ENCODE data around the gene MYOM3.

MYOM3 gene

GRCh38 chr1:24070821-24071393 is 41.0 kb downstream of the MYOM3 start:
- Histone ChIP-seq H3K79me2 (ENCODE audit: low read length) (no peaks in the 10 kb centered on the region), H3K4me3 (ENCODE audit: low read length) (0 out of 2 replicates have a peak overlapping the region, but pooled peaks have one; percentile 18), H3K4me2 (ENCODE audit: low read length) (peak overlapping the region; percentile 56), H3K9ac (ENCODE audit: low read length) (no peak overlapping the region), H3K4me1 (ENCODE audit: low read length) (peaks cover 5% of the 10 kb centered on the region), H3K27me3 (ENCODE audit: low read depth, low read length) (no peaks in the 10 kb centered on the region), H3K27ac (ENCODE audit: low read length) (no peak overlapping the region), H2AFZ (ENCODE audit: low read depth, low read length) (no peak overlapping the region), H3K36me3 (replicated peaks; ENCODE audit: low read depth, low read length) (no peaks in the 10 kb centered on the region), H3K9me3 (ENCODE audit: insufficient read depth, low read length) (no peaks in the 10 kb centered on the region), H4K20me1 (ENCODE audit: insufficient read depth, low read length) (no peaks in the 10 kb centered on the region)
- TF ChIP-seq CTCF (IDR thresholded peaks at IDR 0.05; ENCODE audit: low read depth, low read length) (peak; percentile 75), EZH2phosphoT487 (IDR thresholded peaks at IDR 0.05; ENCODE audit: low read depth) (no peak)

GRCh38 chr1:24069817-24070216 is 42.1 kb downstream of the MYOM3 start:
- Histone ChIP-seq H2AFZ (ENCODE audit: low read depth, low read length) (no peak overlapping the region), H3K27me3 (ENCODE audit: low read depth, low read length) (no peaks in the 10 kb centered on the region), H3K4me2 (ENCODE audit: low read length) (no peak overlapping the region), H3K9me3 (ENCODE audit: insufficient read depth, low read length) (no peaks in the 10 kb centered on the region), H3K4me3 (ENCODE audit: low read length) (no peak overlapping the region), H3K79me2 (ENCODE audit: low read length) (no peaks in the 10 kb centered on the region), H4K20me1 (ENCODE audit: insufficient read depth, low read length) (no peaks in the 10 kb centered on the region), H3K9ac (ENCODE audit: low read length) (no peak overlapping the region), H3K4me1 (ENCODE audit: low read length) (peaks cover 5% of the 10 kb centered on the region), H3K27ac (ENCODE audit: low read length) (no peak overlapping the region), H3K36me3 (replicated peaks; ENCODE audit: low read depth, low read length) (no peaks in the 10 kb centered on the region)
- TF ChIP-seq CTCF (IDR thresholded peaks at IDR 0.05; ENCODE audit: low read depth, low read length) (no peak), EZH2phosphoT487 (IDR thresholded peaks at IDR 0.05; ENCODE audit: low read depth) (no peak)

- Histone ChIP-seq H3K9me3 (ENCODE audit: insufficient read depth, low read length) (no peaks in the 10 kb centered on the region), H2AFZ (ENCODE audit: low read depth, low read length) (no peak overlapping the region), H3K79me2 (ENCODE audit: low read length) (no peaks in the 10 kb centered on the region), H4K20me1 (ENCODE audit: insufficient read depth, low read length) (no peaks in the 10 kb centered on the region), H3K27me3 (ENCODE audit: low read depth, low read length) (no peaks in the 10 kb centered on the region), H3K4me2 (ENCODE audit: low read length) (no peak overlapping the region), H3K9ac (ENCODE audit: low read length) (no peak overlapping the region), H3K4me1 (ENCODE audit: low read length) (peaks cover 5% of the 10 kb centered on the region), H3K4me3 (ENCODE audit: low read length) (no peak overlapping the region), H3K36me3 (replicated peaks; ENCODE audit: low read depth, low read length) (no peaks in the 10 kb centered on the region), H3K27ac (ENCODE audit: low read length) (no peak overlapping the region)
- TF ChIP-seq CTCF (IDR thresholded peaks at IDR 0.05; ENCODE audit: low read depth, low read length) (no peak), EZH2phosphoT487 (IDR thresholded peaks at IDR 0.05; ENCODE audit: low read depth) (no peak)
These were observed 44.0 kb downstream of the MYOM3 start for GRCh38 chr1:24067978-24068377.

- TF ChIP-seq CTCF (IDR thresholded peaks at IDR 0.05; ENCODE audit: low read depth, low read length), result no peak
- no peak for TF ChIP-seq EZH2phosphoT487 (IDR thresholded peaks at IDR 0.05; ENCODE audit: low read depth)
- Histone ChIP-seq H4K20me1 (ENCODE audit: insufficient read depth, low read length) (no peaks in the 10 kb centered on the region), H3K36me3 (replicated peaks; ENCODE audit: low read depth, low read length) (no peaks in the 10 kb centered on the region), H3K9ac (ENCODE audit: low read length) (no peak overlapping the region), H3K9me3 (ENCODE audit: insufficient read depth, low read length) (no peaks in the 10 kb centered on the region), H3K4me1 (ENCODE audit: low read length) (peaks cover 5% of the 10 kb centered on the region), H2AFZ (ENCODE audit: low read depth, low read length) (no peak overlapping the region), H3K27ac (ENCODE audit: low read length) (no peak overlapping the region), H3K4me2 (ENCODE audit: low read length) (no peak overlapping the region), H3K27me3 (ENCODE audit: low read depth, low read length) (no peaks in the 10 kb centered on the region), H3K79me2 (ENCODE audit: low read length) (no peaks in the 10 kb centered on the region), H3K4me3 (ENCODE audit: low read length) (no peak overlapping the region)
These were observed 46.6 kb downstream of the MYOM3 start for GRCh38 chr1:24065304-24065703.
